Osteoblast (primary cell): ENCODE data around the gene OSBPL7. TPM values are rescaled to one million over a fixed set of nuclear protein-coding genes. Genes with fewer than 3 reads are reported as not detected.

Experiments
- DNase-seq: peaks from one replicate; pipeline ENCODE4 v3.0.0; 2011; ENCODE audit warnings: low spot score, mixed read lengths; ENCODE audit not compliant: insufficient read length; ENCODE audit errors: missing footprints
- H2AFZ ChIP-seq: 2 replicates; pipeline ENCODE4 v1.6.0; 2011; ENCODE audit warnings: mild to moderate bottlenecking, low read length
- H3K27ac ChIP-seq: 2 replicates; pipeline ENCODE4 v1.5.1; 2011; ENCODE audit warnings: mild to moderate bottlenecking, low read depth, low read length, moderate library complexity
- H3K27me3 ChIP-seq: 2 replicates; pipeline ENCODE4 v1.6.0; 2012; ENCODE audit warnings: mild to moderate bottlenecking, control low read depth, inconsistent platforms, low read length, moderate library complexity; ENCODE audit not compliant: insufficient read depth
- H3K36me3 ChIP-seq: 2 replicates; pipeline ENCODE4 v1.5.1; 2011; ENCODE audit warnings: mild to moderate bottlenecking, low read length, control low read depth, moderate library complexity; ENCODE audit not compliant: insufficient read depth
- H3K4me1 ChIP-seq: 2 replicates; pipeline ENCODE4 v1.5.1; 2011; ENCODE audit warnings: mild to moderate bottlenecking, low read length, control low read depth, moderate library complexity; ENCODE audit not compliant: insufficient read depth
- H3K4me2 ChIP-seq: 2 replicates; pipeline ENCODE4 v1.6.0; 2011; ENCODE audit warnings: mild to moderate bottlenecking, low read length; ENCODE audit not compliant: insufficient read depth
- H3K4me3 ChIP-seq: fragments of 200-600 bp; sonication (generic); 3 replicates; pipeline ENCODE4 v1.5.1; 2012; ENCODE audit warnings: mild to moderate bottlenecking, low read length, inconsistent platforms; ENCODE audit not compliant: insufficient read depth
- H3K79me2 ChIP-seq: 2 replicates; pipeline ENCODE4 v1.6.0; 2012; ENCODE audit warnings: mild to moderate bottlenecking, low read length, control low read depth, inconsistent platforms; ENCODE audit not compliant: insufficient read depth
- H3K9me3 ChIP-seq: 2 replicates; pipeline ENCODE4 v1.5.1; 2011; ENCODE audit warnings: low read depth, low read length, control low read depth
- H4K20me1 ChIP-seq: 2 replicates; pipeline ENCODE4 v1.6.0; 2012; ENCODE audit warnings: mild to moderate bottlenecking, low read length, control low read depth; ENCODE audit not compliant: insufficient read depth
- CTCF ChIP-seq: IDR thresholded peaks from 2 replicates; pipeline ENCODE4 v1.5.1; 2011; ENCODE audit warnings: mild to moderate bottlenecking, low read depth, low read length, moderate library complexity; ENCODE audit errors: extremely low read depth
- total RNA-seq: library from RNA; depleted of rRNA; stranded (reverse); fragments of >200 nt; gene quantifications from 2 replicates; pipeline ENCODE4 v1.2.3, GENCODE V29; 2012

OSBPL7 gene
- total RNA-seq, 1 donor: 8.0 TPM

- no peaks in the 10 kb centered on the region for H3K27me3 ChIP-seq
- no peak for TF ChIP-seq CTCF
- peak overlapping the region; percentile 86 for H3K4me3 ChIP-seq
- peaks cover 20% of the 10 kb centered on the region for H3K4me1 ChIP-seq
- H3K27ac ChIP-seq: peak overlapping the region; percentile 33
- peaks cover 12% of the 10 kb centered on the region for H3K36me3 ChIP-seq
- no peaks in the 10 kb centered on the region for H3K79me2 ChIP-seq
- peak; percentile 79 for DNase-seq
- H4K20me1 ChIP-seq: no peaks in the 10 kb centered on the region
- peak overlapping the region; percentile 81 for H2AFZ ChIP-seq
- no peaks in the 10 kb centered on the region for H3K9me3 ChIP-seq
- peak overlapping the region; percentile 95 for H3K4me2 ChIP-seq
Measured at GRCh38 chr17:47821031-47821423, 567 bp downstream of the OSBPL7 start.

GRCh38 chr17:47820033-47820789 is 1.4 kb downstream of the OSBPL7 start:
- H3K9me3 ChIP-seq: no peaks in the 10 kb centered on the region
- H3K4me2 ChIP-seq: no peak overlapping the region
- DNase-seq: peak; percentile 77
- H3K79me2 ChIP-seq: no peaks in the 10 kb centered on the region
- H4K20me1 ChIP-seq: no peaks in the 10 kb centered on the region
- no peak overlapping the region for H2AFZ ChIP-seq
- peaks cover 7% of the 10 kb centered on the region for H3K36me3 ChIP-seq
- peaks cover 20% of the 10 kb centered on the region for H3K4me1 ChIP-seq
- no peak for TF ChIP-seq CTCF
- H3K27ac ChIP-seq: no peak overlapping the region
- no peaks in the 10 kb centered on the region for H3K27me3 ChIP-seq
- H3K4me3 ChIP-seq: no peak overlapping the region

- no peaks in the 10 kb centered on the region for H3K27me3 ChIP-seq
- H2AFZ ChIP-seq: no peak overlapping the region
- no peak for TF ChIP-seq CTCF
- H3K4me1 ChIP-seq: peaks cover 20% of the 10 kb centered on the region
- H3K79me2 ChIP-seq: no peaks in the 10 kb centered on the region
- H3K9me3 ChIP-seq: no peaks in the 10 kb centered on the region
- DNase-seq: peak; percentile 39
- no peak overlapping the region for H3K27ac ChIP-seq
- H3K4me2 ChIP-seq: no peak overlapping the region
- no peak overlapping the region for H3K4me3 ChIP-seq
- H4K20me1 ChIP-seq: no peaks in the 10 kb centered on the region
- peaks cover 10% of the 10 kb centered on the region for H3K36me3 ChIP-seq
Measured at GRCh38 chr17:47819475-47819874, 2.1 kb downstream of the OSBPL7 start.

GRCh38 chr17:47818002-47818695 is 3.4 kb downstream of the OSBPL7 start:
- peaks cover 4% of the 10 kb centered on the region for H3K36me3 ChIP-seq
- no peak overlapping the region for H3K4me3 ChIP-seq
- H2AFZ ChIP-seq: no peak overlapping the region
- H3K9me3 ChIP-seq: no peaks in the 10 kb centered on the region
- TF ChIP-seq CTCF: no peak
- no peaks in the 10 kb centered on the region for H3K79me2 ChIP-seq
- no peak overlapping the region for H3K27ac ChIP-seq
- H4K20me1 ChIP-seq: no peaks in the 10 kb centered on the region
- no peaks in the 10 kb centered on the region for H3K27me3 ChIP-seq
- peaks cover 20% of the 10 kb centered on the region for H3K4me1 ChIP-seq
- H3K4me2 ChIP-seq: no peak overlapping the region
- no peak for DNase-seq
